Hematopoietic multipotent progenitor cell treated with erythropoietin and hydrocortisone succinate and interleukin-3 and kit ligand, for 8 days (in vitro differentiated cells): ENCODE data around the gene ALPL.

ENCODE experiments used
- DNase-seq: peaks from one replicate; pipeline ENCODE4 v3.0.0-alpha.2; 2015

Gene ALPL

GRCh38 chr1:21584096-21584495, 74.9 kb downstream of the ALPL start:
- DNase-seq, result no peak

DNA sequence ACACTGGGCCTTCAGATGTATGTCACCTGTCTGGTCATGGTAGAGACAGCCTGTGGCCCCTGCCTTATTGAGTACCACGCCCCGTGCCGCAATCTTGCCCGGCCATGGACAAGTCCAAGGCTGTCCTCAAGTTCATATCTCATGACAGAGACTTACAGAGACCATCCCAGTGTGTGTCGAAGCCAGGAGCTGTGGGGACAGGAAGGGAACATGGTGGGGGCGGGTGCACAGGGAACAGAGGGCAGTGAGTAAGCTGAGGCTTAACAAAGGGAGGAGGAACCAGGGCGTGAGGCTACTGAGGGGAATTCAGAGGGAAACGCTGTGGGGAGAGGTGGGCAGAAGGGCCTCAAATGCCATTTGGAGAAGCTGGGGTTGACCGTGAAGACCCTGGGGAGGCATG, 75.8 kb downstream of the ALPL start:
- DNase-seq, result no peak

DNA sequence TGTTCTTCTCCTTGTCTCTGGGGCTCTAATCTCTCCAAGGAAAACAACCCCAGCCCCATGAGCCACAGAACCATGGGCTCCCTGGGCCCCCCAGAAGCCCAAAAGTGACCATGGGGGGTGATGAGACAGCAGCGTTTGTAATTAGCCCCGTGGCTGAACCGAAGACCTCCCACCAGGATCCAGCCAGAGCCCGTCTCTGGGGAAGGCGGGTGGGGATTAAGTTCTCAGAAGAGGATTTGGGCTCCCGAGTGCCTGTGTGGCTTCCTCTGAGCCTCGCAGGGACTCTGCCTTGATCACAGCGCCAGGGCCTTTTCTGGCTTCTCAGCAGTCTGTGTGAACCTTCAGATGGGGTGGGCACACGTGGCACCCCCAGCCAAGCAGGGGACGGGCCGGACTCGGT, 77.0 kb downstream of the ALPL start:
- no peak for DNase-seq

- DNase-seq, result peak; percentile 73
Measured at GRCh38 chr1:21586846-21587601, 77.8 kb downstream of the ALPL start.

- DNase-seq, result no peak
Measured at GRCh38 chr1:21587602-21587953, 78.4 kb downstream of the ALPL start.

GRCh38 chr1:21589618-21590017, 80.4 kb downstream of the ALPL start:
- DNase-seq, result no peak

DNA sequence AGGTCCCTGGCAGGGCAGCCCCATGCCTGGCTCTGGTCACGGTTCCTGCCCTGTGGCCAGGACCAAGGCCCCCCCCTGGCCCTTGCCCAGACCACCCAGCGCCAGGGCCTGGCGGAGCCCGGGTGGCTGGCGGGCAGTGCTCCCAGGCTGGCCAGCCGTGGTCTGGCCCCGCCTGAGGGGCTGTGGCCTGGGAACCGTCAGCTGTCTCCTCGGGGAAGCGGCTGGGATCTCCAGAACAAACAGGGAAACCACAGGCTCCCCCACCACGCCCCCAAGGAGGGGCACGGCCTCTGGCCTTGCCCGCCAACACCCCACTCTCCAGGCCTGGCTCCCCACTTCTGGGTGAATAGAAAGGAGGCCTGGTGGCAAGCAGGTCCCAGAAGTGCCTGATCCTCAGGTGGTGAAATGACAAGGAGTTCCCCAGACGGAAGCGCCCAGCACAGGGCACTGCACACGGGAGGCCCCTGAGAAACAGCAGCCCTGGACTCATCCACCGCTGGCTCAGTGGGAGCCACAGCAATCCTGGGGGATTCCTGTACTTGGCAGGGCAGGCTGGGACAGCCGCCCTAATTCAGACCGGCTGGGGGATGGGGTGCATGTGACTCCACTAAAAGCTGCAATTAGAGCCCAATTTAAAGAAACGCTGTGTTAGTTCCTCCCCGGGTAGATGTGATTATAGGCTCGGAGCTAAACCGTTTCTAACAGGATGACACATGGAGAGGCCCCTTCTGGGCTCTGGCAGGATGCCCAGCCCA, 81.1 kb downstream of the ALPL start:
- DNase-seq, result no peak

GRCh38 chr1:21590934-21591333, 81.7 kb downstream of the ALPL start:
- no peak for DNase-seq

- no peak for DNase-seq
Measured at GRCh38 chr1:21592086-21592865, 83.1 kb downstream of the ALPL start.

DNA sequence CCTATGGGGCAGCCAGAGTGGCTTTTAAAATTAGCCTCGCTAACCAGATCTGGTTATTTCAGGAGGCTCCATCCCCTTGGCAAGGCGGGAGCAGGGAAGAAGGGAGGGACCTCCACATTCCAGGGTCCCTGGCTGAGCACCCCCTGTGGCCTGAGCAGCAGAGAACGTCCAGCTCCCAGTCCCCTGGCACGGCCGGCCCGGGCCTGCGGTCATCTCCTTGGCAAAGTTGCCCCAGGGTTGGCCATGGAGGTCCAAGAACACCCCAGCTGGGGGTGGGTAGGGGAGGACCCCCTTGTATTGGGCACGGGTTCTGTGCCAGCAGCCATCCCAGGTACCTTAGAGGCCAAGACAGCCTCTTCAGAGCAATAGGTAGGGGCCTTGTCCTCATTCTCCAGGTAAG, 84.0 kb downstream of the ALPL start:
- DNase-seq, result no peak

DNA sequence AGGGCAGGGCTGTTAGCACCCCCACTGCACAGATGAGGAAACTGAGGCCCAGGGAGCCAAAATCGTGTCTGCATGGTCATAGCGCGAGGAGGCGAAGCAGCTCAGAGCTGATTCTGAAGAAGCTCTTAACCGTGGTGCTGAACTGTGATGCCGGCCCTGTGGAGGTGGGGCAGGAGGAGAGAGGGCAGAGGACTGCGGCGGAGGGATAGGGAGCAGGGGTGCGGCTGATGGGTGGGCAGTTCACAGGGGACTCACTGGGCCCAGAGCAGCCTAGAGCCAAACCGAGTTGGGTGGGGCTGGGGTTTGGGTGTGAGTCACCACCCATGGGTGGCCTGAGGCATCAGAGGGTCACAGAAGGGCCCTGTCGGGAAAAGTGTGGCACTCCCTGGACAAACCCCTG, 85.3 kb downstream of the ALPL start:
- DNase-seq, result no peak

GRCh38 chr1:21594935-21595897, 86.0 kb downstream of the ALPL start:
- DNase-seq, result peak; percentile 80

DNA sequence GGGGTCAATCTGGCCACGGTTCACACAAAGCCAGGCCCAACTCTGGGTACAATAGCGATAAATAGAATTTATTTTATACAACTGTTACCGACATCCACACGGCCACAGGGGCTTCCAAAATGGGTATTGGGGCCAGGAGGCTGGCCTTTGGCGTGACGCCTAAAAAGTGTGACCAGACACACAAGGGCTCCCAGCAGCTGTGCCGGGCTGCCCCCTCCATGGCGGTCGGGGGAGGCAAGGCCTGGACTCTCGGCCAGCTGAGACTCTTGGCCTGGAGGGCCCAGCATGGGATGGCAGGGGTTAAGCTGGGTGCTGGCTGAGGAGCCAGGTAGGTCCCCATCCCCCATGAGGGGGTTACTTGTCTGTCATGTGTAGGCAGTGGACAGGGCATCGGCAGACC, 87.0 kb downstream of the ALPL start:
- DNase-seq, result no peak

DNA sequence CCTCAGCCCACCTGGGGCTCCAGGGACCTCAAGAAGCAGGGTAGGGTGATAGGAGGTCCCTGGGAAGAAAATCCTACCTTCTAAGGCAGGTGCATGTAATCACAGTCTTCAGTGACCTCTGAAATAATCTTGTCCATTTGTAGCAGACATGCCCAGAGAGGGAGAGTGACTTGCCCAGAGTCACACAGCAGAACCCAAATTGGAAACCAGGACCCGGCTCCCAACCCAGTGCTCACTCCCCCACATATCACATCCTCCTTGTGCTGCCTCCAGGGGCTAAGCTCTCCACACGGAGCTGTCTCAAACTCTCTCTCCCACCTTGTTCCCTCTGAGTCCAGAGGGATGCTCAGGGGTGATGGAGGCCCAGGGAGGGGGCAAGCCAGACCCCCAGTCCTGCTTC, 87.4 kb downstream of the ALPL start:
- no peak for DNase-seq

DNA sequence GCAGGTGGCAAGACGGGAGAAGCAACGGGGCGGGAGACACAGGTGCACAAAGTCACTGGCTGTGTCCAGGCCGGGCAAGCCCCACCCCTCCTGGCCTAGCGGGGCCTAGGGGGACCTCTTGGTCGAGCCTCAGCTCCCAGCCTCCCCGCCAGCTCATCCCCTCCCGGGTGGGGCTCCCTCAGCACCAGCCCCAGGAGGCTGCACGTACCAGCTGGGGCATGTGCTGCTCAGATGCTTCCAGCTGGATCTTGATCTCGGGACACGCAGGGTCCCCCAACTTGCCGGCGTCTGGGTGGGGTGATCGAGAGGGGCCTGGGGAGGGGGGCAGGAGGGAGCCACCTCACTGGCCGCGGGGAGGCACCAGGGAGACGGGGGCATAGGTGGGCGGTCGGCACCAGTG, 88.5 kb downstream of the ALPL start:
- DNase-seq, result no peak

GRCh38 chr1:21598417-21598816, 89.2 kb downstream of the ALPL start:
- no peak for DNase-seq

DNA sequence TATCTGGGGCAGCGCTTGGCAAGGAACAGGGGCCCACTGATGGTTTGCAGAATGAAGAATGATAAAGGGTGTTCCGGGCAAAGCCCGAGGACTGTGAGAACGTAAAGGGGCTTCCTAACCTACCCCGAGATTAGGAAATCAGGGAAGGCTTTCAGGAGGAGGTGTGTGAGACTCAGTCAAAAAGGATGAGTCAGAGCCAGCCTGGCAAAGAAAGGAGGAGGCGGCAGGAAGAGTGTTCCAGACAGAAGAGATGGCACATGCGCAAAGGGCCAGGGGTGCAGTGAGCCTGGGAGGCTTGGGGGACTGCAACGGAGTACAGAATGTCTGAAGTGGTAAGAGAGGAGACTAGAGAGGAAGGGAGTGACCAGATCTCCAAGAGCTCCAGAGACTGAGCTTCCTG, 89.7 kb downstream of the ALPL start:
- DNase-seq, result no peak

DNA sequence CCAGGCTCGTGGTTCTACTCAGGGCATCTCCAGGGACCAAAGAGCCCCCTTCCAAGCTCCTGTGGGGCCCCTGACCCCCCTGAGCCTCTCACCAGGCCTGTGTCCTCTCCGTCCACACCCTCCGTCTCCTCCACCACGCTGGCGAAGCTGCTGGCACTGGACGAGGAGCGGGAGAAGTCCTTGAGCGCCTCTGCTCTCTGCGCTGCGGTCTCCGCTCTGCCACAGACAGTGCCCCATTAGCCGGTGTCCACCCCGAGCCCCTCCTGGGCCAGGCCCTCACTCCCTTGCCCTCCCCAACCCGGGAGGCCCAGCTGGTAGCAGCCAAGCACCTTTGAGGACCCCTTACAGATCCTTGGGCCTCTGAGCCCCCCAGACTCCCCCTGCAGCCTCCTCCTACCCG, 90.2 kb downstream of the ALPL start:
- DNase-seq, result no peak

DNA sequence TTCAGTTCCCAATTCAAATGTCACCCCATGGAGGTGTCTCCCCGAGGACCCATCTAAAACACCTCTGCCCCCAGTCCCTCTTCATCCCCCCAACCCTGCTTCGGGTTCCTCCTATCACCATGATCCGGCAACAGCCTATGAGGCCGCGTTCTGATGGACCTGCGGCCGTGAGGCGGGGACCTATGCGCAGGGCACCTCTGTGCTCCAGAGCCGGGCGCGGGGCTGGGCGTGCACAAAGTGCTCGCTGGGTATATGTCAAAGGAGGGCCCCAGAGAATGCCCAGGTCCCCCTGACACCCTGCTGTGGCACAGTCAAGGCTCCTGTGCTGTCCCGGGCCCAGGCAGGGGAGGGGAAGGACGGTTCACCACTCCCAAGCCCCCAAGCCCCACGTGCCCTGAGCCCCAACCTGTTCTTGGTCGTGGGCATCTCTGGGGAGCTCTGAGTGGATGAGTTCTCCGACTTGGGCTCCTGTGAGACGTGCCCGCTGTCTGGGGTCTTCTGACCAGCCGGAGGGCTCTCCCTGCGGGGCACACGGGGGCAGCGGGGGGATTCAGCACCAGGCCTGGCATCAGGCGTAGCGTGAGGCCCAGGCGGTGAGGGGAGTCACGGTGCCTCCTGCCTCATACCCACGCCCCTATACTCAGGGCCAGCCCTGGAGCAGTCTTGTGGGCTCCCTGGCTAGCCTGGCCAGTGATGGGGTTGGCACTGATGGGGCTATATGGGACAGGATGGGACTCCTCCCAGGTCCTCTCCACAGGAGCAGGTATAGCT, 92.2 kb downstream of the ALPL start:
- DNase-seq, result no peak

GRCh38 chr1:21603177-21604138, 94.2 kb downstream of the ALPL start:
- DNase-seq, result no peak
